Hematopoietic multipotent progenitor cell treated with erythropoietin and hydrocortisone succinate and interleukin-3 and kit ligand, for 15 days (in vitro differentiated cells): Measurements from ENCODE around the gene FBXL16.
A peak's percentile ranks its signal among the peaks of the same experiment; 100 is the strongest.

ENCODE experiments used
- DNase-seq: peaks from one replicate; pipeline ENCODE4 v3.0.0-alpha.2; 2015; ENCODE audit warnings: low spot score

The FBXL16 gene

GRCh38 chr16:689175-689897 is 16.3 kb downstream of the FBXL16 start:
- DNase-seq, result no peak

- DNase-seq, result no peak
Observed at GRCh38 chr16:687499-687898, 18.1 kb downstream of the FBXL16 start.

GRCh38 chr16:686459-687260 is 18.9 kb downstream of the FBXL16 start:
- no peak for DNase-seq

GRCh38 chr16:685967-686366 is 19.6 kb downstream of the FBXL16 start:
- DNase-seq, result peak; percentile 59

- no peak for DNase-seq
Observed at GRCh38 chr16:684961-685696, 20.5 kb downstream of the FBXL16 start.

GRCh38 chr16:684071-684794 is 21.4 kb downstream of the FBXL16 start, which contains the start of gene JMJD8:
Gene JMJD8 (minus strand): TSS chr16:684334. CDS start chr16:684319, 15 bp downstream.
- peak; percentile 97 for DNase-seq

- DNase-seq, result no peak
Observed at GRCh38 chr16:683396-684070, 22.1 kb downstream of the FBXL16 start.

- no peak for DNase-seq
Observed at GRCh38 chr16:682493-683395, 22.9 kb downstream of the FBXL16 start.

GRCh38 chr16:681746-682427 is 23.7 kb downstream of the FBXL16 start:
- no peak for DNase-seq

GRCh38 chr16:680967-681745 is 24.4 kb downstream of the FBXL16 start:
- DNase-seq, result peak; percentile 32

- DNase-seq, result no peak
Observed at GRCh38 chr16:680625-680945, 25.0 kb downstream of the FBXL16 start.

- peak; percentile 88 for DNase-seq
Observed at GRCh38 chr16:679814-680624, 25.6 kb downstream of the FBXL16 start, which contains the start of gene STUB1. Gene STUB1 (plus strand): TSS chr16:680410. CDS start chr16:680526, 116 bp downstream.

GRCh38 chr16:678858-679813 is 26.5 kb downstream of the FBXL16 start:
- DNase-seq, result peak; percentile 51

- no peak for DNase-seq
Observed at GRCh38 chr16:678209-678857, 27.3 kb downstream of the FBXL16 start.

- no peak for DNase-seq
Observed at GRCh38 chr16:677316-678190, 28.0 kb downstream of the FBXL16 start.
